ENCODE measurements around the gene ADO. TPM values are rescaled to one million over a fixed set of nuclear protein-coding genes. Genes with fewer than 3 reads are reported as not detected.

Gene ADO
- total and polyA plus RNA-seq, 2 donors from 2014 or later, result 13.0 to 18.5 TPM

GRCh38 chr10:62792261-62792660 lies 12.3 kb upstream of the ADO start:
- Histone ChIP-seq H3K4me1 (ENCODE audit: control insufficient read depth in 2 of 3, insufficient read depth in 2 of 3, low read depth in 1 of 3, low read length in 3 of 3) (no peaks in the 10 kb centered on the region), H3K27me3 (ENCODE audit: control insufficient read depth, insufficient read depth, low read length) (no peaks in the 10 kb centered on the region), H3K27ac (ENCODE audit: low read depth in 2 of 2, low read length in 2 of 2) (no peak overlapping the region), H3K4me3 (ENCODE audit: low read length in 3 of 3) (no peak overlapping the region), H3K9me3 (ENCODE audit: control insufficient read depth in 2 of 3, insufficient read depth in 1 of 3, low read length in 3 of 3) (no peaks in the 10 kb centered on the region), H3K36me3 (ENCODE audit: control insufficient read depth in 2 of 3, insufficient read depth in 3 of 3, low read length in 3 of 3) (no peaks in the 10 kb centered on the region), H3K9ac (ENCODE audit: low read length in 3 of 3) (no peak overlapping the region)
- intact Hi-C loops (cut with DNase I), result no loop called here
- FAIRE-seq (no peak), DNase-seq (no peak)
- TF ChIP-seq, protein P1, sequence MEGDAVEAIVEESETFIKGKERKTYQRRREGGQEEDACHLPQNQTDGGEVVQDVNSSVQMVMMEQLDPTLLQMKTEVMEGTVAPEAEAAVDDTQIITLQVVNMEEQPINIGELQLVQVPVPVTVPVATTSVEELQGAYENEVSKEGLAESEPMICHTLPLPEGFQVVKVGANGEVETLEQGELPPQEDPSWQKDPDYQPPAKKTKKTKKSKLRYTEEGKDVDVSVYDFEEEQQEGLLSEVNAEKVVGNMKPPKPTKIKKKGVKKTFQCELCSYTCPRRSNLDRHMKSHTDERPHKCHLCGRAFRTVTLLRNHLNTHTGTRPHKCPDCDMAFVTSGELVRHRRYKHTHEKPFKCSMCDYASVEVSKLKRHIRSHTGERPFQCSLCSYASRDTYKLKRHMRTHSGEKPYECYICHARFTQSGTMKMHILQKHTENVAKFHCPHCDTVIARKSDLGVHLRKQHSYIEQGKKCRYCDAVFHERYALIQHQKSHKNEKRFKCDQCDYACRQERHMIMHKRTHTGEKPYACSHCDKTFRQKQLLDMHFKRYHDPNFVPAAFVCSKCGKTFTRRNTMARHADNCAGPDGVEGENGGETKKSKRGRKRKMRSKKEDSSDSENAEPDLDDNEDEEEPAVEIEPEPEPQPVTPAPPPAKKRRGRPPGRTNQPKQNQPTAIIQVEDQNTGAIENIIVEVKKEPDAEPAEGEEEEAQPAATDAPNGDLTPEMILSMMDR (IDR thresholded peaks at IDR 0.05; ENCODE audit: borderline replicate concordance, extremely low read depth, insufficient read depth), result no peak

DNA sequence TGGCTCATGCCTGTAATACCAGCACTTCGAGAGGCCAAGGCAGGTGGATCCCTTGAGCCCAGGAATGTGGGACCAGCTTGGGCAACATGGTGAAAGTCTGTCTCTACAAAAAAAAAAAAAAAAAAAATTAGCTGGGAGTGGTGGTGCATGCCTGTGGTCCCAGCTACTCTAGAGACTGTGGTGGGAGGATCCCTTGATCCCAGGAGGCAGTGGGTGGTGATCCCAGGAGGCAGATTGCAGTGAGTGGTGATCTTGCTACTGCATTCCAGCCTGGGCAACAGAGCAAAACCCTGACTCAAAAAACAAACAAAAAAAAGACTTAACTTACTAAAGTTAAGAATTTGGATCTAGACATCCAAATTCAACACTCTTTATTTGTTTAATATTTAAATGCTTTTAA lies 10.2 kb upstream of the ADO start:
- no peaks in the 10 kb centered on the region for H3K27me3 ChIP-seq (ENCODE audit: control insufficient read depth, insufficient read depth, low read length)
- H3K27ac ChIP-seq (ENCODE audit: low read depth in 2 of 2, low read length in 2 of 2), result no peak overlapping the region
- no peak for DNase-seq
- no peaks in the 10 kb centered on the region for H3K36me3 ChIP-seq (ENCODE audit: control insufficient read depth in 2 of 3, insufficient read depth in 3 of 3, low read length in 3 of 3)
- H3K9ac ChIP-seq (ENCODE audit: low read length in 3 of 3), result no peak overlapping the region
- no peaks in the 10 kb centered on the region for H3K4me1 ChIP-seq (ENCODE audit: control insufficient read depth in 2 of 3, insufficient read depth in 2 of 3, low read depth in 1 of 3, low read length in 3 of 3)
- H3K9me3 ChIP-seq (ENCODE audit: control insufficient read depth in 2 of 3, insufficient read depth in 1 of 3, low read length in 3 of 3), result no peaks in the 10 kb centered on the region
- intact Hi-C loops (cut with DNase I), result no loop called here
- TF ChIP-seq, protein P1 (IDR thresholded peaks at IDR 0.05; ENCODE audit: borderline replicate concordance, extremely low read depth, insufficient read depth), result no peak
- no peak overlapping the region for H3K4me3 ChIP-seq (ENCODE audit: low read length in 3 of 3)
- FAIRE-seq, result no peak

- no peak overlapping the region for H3K9ac ChIP-seq (ENCODE audit: low read length in 3 of 3)
- H3K4me3 ChIP-seq (ENCODE audit: low read length in 3 of 3), result no peak overlapping the region
- H3K4me1 ChIP-seq (ENCODE audit: control insufficient read depth in 2 of 3, insufficient read depth in 2 of 3, low read depth in 1 of 3, low read length in 3 of 3), result no peaks in the 10 kb centered on the region
- H3K36me3 ChIP-seq (ENCODE audit: control insufficient read depth in 2 of 3, insufficient read depth in 3 of 3, low read length in 3 of 3), result no peaks in the 10 kb centered on the region
- TF ChIP-seq, protein P1 (IDR thresholded peaks at IDR 0.05; ENCODE audit: borderline replicate concordance, extremely low read depth, insufficient read depth), result no peak
- H3K27me3 ChIP-seq (ENCODE audit: control insufficient read depth, insufficient read depth, low read length), result no peaks in the 10 kb centered on the region
- no peaks in the 10 kb centered on the region for H3K9me3 ChIP-seq (ENCODE audit: control insufficient read depth in 2 of 3, insufficient read depth in 1 of 3, low read length in 3 of 3)
- no peak overlapping the region for H3K27ac ChIP-seq (ENCODE audit: low read depth in 2 of 2, low read length in 2 of 2)
- FAIRE-seq, result no peak
- intact Hi-C loops (cut with DNase I), result no loop called here
- peak in 1 of 5 donors; percentile 63 for DNase-seq
Observed at GRCh38 chr10:62795100-62795499, 9.4 kb upstream of the ADO start.

- no peaks in the 10 kb centered on the region for H3K36me3 ChIP-seq (ENCODE audit: control insufficient read depth in 2 of 3, insufficient read depth in 3 of 3, low read length in 3 of 3)
- DNase-seq, result no peak
- FAIRE-seq, result no peak
- intact Hi-C loops (cut with DNase I), result no loop called here
- H3K27ac ChIP-seq (ENCODE audit: low read depth in 2 of 2, low read length in 2 of 2), result no peak overlapping the region
- TF ChIP-seq, protein P1 (IDR thresholded peaks at IDR 0.05; ENCODE audit: borderline replicate concordance, extremely low read depth, insufficient read depth), result no peak
- H3K9me3 ChIP-seq (ENCODE audit: control insufficient read depth in 2 of 3, insufficient read depth in 1 of 3, low read length in 3 of 3), result no peaks in the 10 kb centered on the region
- H3K9ac ChIP-seq (ENCODE audit: low read length in 3 of 3), result no peak overlapping the region
- no peaks in the 10 kb centered on the region for H3K27me3 ChIP-seq (ENCODE audit: control insufficient read depth, insufficient read depth, low read length)
- no peak overlapping the region for H3K4me3 ChIP-seq (ENCODE audit: low read length in 3 of 3)
- no peaks in the 10 kb centered on the region for H3K4me1 ChIP-seq (ENCODE audit: control insufficient read depth in 2 of 3, insufficient read depth in 2 of 3, low read depth in 1 of 3, low read length in 3 of 3)
Observed at GRCh38 chr10:62795762-62796161, 8.8 kb upstream of the ADO start.

All from kidney (tissue), 14 donors.